HG03521 (cell line): Measurements from ENCODE around the gene CR2.
"Not testable (repeated sequence)": the region's sequence is repeated elsewhere in the genome, so short reads cannot be mapped to it uniquely, and the experiment has no call there.

Experiments used
- ATAC-seq: cut with Tn5 transposase; IDR thresholded peaks from one replicate; pipeline ENCODE4 v1.9.1; 2021; ENCODE audit warnings: mild to moderate bottlenecking, moderate library complexity; ENCODE audit not compliant: unreplicated experiment

CR2 gene

GRCh38 chr1:207503950-207504349 is 49.8 kb downstream of the CR2 start:
- ATAC-seq: no peak

GRCh38 chr1:207504438-207504837 is 50.3 kb downstream of the CR2 start:
- no peak for ATAC-seq

GRCh38 chr1:207510444-207510843 is 56.3 kb downstream of the CR2 start:
- no peak for ATAC-seq

- no peak for ATAC-seq
Observed at GRCh38 chr1:207514890-207515289, 60.8 kb downstream of the CR2 start.

DNA sequence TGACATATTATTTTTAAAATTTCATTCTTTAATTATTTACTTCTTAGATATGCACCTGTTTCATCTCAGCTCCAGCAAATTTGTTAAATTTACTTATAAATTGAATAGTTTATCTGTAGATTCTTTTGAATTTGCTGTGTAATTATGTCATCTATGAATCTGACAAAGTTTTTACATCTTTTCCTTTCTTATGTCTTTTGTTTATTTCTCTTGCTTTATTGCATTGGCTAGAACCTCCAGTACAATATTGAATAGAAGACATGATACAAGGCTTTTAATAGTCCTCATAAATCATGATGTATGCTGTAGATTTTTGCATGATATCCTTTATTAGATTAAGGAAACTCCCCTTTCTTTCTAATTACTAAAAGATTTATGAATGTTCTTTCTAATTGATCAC is 62.6 kb downstream of the CR2 start:
- no peak for ATAC-seq

DNA sequence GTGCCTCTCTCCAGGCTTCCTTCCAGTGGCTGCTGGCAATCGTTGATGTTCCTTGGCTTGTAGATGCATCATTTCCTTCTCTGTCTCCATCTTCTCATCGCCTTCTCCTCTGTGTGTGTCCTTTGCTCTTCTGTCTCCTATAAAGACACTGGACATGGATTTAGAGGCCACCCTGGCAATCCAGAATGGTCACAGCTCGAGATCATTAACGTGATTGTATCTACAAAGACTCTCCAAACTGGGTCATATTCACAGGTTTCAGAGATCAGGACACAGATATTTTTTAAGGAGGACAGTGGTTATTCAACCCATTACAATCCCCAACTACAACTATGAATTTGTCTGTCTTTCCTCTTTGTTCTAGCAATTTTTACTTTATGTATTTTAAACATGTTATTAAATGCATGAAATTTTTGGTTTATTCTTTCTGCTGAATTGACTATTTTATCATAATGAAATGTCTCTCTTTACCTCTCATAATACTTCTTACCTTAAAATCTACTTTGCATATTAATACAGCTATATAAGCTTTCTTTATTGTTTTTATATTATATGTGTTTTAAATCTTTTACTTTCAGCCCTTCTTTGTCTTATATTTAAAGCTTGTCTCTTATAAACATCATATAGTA is 64.6 kb downstream of the CR2 start:
- no peak for ATAC-seq

DNA sequence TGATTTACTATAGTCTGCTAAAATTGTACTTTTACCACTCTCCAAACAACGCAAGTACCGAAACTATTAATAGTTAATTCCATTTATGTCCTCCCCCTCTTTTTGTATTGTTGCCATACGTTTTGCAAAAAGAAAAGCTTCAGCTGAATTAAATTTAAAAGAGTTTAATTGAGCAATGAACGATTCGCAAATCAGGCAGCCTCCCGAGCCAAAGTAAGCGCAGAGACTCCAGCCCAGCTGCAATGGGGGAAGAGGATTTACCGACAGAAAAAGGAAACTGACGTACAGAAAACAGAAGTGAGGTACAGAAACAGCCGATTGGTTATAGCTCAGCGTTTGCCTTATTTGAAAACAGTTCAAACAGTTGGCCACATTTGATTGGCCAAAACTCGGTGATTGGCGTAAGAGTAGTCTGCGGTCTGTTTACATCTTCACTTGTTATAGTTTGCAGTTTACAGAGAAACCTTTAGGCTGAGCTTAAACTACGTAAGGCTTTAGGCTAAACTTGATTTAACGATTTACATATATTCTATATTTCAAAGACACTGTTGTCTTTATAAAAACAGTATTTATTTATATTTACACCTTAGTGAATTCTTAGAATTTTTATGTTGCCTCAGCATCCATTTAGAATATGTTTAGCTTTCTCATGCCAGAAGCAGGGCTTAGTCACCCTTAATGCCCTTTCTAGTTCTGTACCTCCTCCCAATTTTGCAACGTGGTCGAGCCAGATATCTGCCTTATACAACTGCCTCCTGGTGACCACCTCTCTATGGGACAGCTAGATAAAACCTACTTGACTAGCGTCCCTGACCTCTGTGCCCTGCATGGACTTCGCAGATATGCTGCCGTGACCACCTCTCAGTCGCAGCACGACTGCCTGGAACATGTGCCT is 65.6 kb downstream of the CR2 start:
- ATAC-seq: no peak

DNA sequence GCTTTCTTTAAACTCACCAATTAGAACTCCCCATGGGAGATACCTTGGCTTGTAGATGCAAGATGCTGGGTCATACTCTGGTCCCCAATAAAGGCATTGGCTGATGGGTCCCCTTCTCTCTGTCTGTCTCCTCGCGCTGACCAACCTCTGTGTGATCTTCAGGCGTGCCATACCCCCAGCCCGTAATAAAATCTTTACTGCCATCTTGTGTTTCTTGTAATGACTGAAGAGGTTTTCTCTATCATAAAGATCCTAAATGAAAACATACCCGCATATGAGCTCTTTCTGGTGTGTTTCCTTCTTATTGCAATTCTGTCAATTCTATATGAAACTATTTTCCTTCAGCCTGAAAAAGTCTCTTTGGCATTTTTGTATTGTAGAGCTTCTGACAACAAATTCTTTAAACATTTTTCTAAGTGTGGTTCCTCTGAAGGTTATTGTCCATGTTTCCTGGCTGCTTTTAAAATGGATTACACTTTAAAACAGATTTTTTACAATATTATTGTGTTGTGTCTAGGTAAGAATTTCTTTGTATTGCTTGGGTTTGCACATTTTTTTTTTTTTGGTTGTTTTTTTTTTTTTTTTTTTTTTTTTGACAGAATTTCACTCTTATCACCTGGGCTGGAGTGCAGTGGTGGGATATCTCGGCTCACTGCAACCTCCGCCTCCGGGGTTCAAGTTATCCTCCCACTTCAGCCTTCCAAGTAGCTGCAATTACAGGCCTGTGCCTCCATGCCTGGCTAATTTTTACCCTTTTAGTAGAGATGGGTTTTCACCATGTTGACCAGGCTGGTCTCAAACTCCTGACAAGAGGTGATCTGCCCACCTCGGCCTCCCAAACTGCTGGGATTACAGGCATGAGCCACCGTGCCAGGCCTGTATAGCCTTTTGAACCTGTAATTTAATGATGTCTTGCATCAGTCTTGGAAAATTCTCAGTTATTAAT is 66.5 kb downstream of the CR2 start:
- not testable (repeated sequence) for ATAC-seq

DNA sequence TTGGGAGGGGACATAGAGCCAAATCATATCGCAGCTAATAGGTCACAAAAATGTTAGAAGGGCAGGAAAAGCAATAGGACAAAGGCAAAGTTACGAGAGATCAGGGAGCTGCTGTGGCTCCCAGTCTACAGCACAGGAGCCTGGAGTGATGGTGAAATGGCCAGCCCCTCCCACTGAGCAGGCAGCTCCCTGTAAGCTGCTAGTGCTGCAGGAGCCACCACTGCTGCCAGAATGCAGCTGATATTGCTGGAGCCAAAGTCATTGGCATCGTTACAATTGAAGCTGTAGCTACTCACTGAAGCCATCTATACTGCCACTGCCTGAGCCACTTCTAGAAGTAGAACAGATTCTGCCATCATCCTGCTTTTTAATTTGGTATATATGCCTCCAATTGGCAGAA is 71.1 kb downstream of the CR2 start:
- not testable (repeated sequence) for ATAC-seq

DNA sequence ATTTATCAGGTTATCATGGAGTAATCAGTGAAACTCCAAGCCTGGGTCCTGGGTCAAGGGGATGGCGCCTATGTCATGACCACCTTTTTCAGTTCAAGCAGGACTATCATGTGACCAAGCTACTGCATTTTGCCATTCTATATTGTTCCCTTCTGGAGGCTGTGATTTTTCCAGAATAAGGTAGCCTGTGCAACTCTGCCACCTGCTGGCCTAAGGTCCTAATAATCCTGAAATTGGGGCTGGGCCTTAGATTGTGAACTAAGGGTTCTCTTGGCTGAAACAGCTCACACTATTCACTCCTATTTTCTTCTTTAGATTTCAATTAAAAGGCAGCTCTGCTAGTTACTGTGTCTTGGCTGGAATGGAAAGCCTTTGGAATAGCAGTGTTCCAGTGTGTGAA is 74.3 kb downstream of the CR2 start:
- ATAC-seq: not testable (repeated sequence)

GRCh38 chr1:207536263-207536662 is 82.1 kb downstream of the CR2 start:
- ATAC-seq: not testable (repeated sequence)
